Lower lobe of right lung (tissue), 2 donors: ENCODE data around the gene PPL. TPM values are rescaled to one million over a fixed set of nuclear protein-coding genes. Genes with fewer than 3 reads are reported as not detected.

Experiments
- ATAC-seq, 2 donors: fragments of 200-7000 bp; cut with Tn5 transposase; one replicate each; pipeline ENCODE4 v1.9.1; 2020 to 2022; ENCODE audit warnings: mild to moderate bottlenecking in 2 of 2, moderate library complexity in 2 of 2
- DNase-seq: peaks from one replicate; pipeline ENCODE4 v3.0.0-alpha.2; 2020
- H3K27ac ChIP-seq: fragments of 200-600 bp; one replicate; pipeline ENCODE4 v1.8.0; 2022
- H3K27me3 ChIP-seq: fragments of 200-600 bp; one replicate; pipeline ENCODE4 v1.8.0; 2022; ENCODE audit warnings: low read depth
- H3K36me3 ChIP-seq: fragments of 200-600 bp; one replicate; pipeline ENCODE4 v1.8.0; 2022; ENCODE audit warnings: mild to moderate bottlenecking
- H3K4me1 ChIP-seq: fragments of 200-600 bp; one replicate; pipeline ENCODE4 v1.8.0; 2022
- H3K4me3 ChIP-seq: fragments of 200-600 bp; one replicate; pipeline ENCODE4 v1.8.0; 2022; ENCODE audit warnings: mild to moderate bottlenecking
- H3K9me3 ChIP-seq: fragments of 200-600 bp; one replicate; pipeline ENCODE4 v1.8.0; 2022
- intact Hi-C: fragments of 100-400 bp; cut with DNase I; formaldehyde crosslinking; loops from one replicate; pipeline ENCODE4 v1.11.0; 2022
- total RNA-seq: library from RNA; stranded (reverse); fragmentation: NEBNext Ultra II Directional; extraction: Animal tissue kit (Norgen Biotek cat#: 25700); gene quantifications from one replicate; pipeline ENCODE4 v1.2.1, GENCODE V29; 2021
- TF ChIP-seq, protein P1 (sequence below): fragments of 200-600 bp; IDR thresholded peaks from one replicate; pipeline ENCODE4 v1.8.0; 2022; ENCODE audit warnings: antibody characterized with exemption, mild to moderate bottlenecking
- donor health status: DM: no; HTN: yes; CAD: no; lungs with severe emphysema.

Gene PPL
- total RNA-seq, 1 donor from 2014 or later, result 60.5 TPM

DNA sequence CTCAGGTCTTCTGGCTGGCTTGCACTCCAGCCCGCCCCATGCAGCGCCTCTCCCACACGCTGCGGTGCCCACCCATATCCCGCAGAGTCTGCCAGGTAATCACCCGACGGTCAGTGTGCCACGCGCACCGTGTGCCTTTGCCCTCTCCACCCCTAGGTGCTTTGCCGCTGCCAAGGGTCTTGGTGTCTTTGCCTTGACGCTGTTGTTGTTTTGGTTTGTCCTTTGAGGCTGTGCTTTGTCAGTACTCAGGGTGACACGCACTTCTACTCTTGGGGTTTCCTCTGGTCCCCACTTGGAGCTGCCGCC lies 59.6 kb downstream of the PPL start:
- no peak for ATAC-seq
- H3K36me3 ChIP-seq, result peaks cover 100% of the 10 kb centered on the region
- no peaks in the 10 kb centered on the region for H3K27me3 ChIP-seq
- H3K4me3 ChIP-seq, result no peak overlapping the region
- H3K27ac ChIP-seq, result no peak overlapping the region
- H3K4me1 ChIP-seq, result peaks cover 12% of the 10 kb centered on the region
- no peak for DNase-seq
- no peaks in the 10 kb centered on the region for H3K9me3 ChIP-seq
- intact Hi-C loops, result no loop called here
- TF ChIP-seq, protein P1, sequence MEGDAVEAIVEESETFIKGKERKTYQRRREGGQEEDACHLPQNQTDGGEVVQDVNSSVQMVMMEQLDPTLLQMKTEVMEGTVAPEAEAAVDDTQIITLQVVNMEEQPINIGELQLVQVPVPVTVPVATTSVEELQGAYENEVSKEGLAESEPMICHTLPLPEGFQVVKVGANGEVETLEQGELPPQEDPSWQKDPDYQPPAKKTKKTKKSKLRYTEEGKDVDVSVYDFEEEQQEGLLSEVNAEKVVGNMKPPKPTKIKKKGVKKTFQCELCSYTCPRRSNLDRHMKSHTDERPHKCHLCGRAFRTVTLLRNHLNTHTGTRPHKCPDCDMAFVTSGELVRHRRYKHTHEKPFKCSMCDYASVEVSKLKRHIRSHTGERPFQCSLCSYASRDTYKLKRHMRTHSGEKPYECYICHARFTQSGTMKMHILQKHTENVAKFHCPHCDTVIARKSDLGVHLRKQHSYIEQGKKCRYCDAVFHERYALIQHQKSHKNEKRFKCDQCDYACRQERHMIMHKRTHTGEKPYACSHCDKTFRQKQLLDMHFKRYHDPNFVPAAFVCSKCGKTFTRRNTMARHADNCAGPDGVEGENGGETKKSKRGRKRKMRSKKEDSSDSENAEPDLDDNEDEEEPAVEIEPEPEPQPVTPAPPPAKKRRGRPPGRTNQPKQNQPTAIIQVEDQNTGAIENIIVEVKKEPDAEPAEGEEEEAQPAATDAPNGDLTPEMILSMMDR, result no peak

DNA sequence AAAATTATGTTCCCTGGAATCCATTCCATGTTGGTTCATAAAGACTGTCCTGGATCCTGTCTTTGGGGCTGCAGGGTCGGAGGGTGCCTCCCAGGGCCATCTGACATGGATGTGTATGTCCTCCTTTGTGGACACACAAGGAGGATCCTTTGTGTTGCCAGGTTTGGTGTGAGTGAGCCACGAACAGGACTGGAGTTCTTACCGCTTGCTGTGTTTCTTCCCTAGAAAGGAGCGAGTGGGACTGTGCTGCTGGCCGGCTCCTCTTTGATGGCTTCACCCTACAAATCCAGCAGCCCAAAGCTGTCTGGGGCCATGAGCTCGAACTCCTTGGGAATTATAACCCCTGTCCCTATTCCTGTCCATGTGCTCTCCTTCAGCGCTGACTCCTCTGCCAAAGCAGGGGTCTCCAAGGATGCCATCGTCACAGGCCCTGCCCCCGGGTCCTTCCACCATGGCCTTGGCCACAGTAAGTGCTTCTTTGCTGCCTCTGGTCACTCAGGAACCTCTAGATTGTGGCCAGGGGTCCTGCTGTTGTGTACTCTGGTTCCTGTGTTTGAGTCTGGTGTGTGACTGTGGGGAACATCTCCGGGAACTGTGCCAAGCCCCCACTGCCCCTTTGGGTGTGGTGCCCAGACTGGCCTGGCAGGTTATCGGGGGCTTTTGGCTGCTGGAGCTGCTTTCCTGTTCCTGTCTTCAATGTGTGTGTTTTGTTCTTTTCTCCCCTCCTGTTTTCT lies 60.1 kb downstream of the PPL start:
- peaks cover 100% of the 10 kb centered on the region for H3K36me3 ChIP-seq
- intact Hi-C loops, result no loop called here
- no peak for DNase-seq

DNA sequence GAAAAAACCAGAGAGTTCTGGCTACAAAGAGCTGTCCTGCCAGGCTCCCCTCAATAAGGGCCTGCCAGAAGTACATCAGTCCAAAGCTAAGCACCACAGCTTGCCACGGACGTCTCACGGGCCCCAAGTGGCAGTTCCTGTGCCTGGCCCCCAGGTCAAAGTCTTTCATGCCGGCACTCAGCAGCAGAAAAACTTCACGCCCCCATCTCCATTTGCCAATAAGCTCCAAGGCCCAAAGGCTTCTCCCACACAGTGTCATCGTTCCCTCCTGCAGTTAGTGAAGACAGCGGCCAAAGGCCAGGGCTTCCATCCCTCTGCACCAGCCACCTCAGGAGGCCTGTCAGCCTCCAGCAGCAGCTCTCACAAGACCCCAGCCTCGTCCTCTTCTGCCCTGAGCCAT lies 62.3 kb downstream of the PPL start:
- intact Hi-C loops, result no loop called here
- Histone ChIP-seq H3K4me1 (no peaks in the 10 kb centered on the region), H3K36me3 (peaks cover 100% of the 10 kb centered on the region), H3K27ac (no peak overlapping the region), H3K27me3 (no peaks in the 10 kb centered on the region), H3K4me3 (no peak overlapping the region), H3K9me3 (no peaks in the 10 kb centered on the region)
- DNase-seq (no peak), ATAC-seq (no peak)
- TF ChIP-seq, protein P1, result no peak

More for the DNA sequence above, 60.1 kb downstream of the PPL start:
- H3K27me3 ChIP-seq, result no peaks in the 10 kb centered on the region
- no peak overlapping the region for H3K27ac ChIP-seq
- H3K4me1 ChIP-seq, result peaks cover 6% of the 10 kb centered on the region
- ATAC-seq, result no peak
- TF ChIP-seq, protein P1, result no peak
- H3K4me3 ChIP-seq, result no peak overlapping the region
- H3K9me3 ChIP-seq, result no peaks in the 10 kb centered on the region

DNA sequence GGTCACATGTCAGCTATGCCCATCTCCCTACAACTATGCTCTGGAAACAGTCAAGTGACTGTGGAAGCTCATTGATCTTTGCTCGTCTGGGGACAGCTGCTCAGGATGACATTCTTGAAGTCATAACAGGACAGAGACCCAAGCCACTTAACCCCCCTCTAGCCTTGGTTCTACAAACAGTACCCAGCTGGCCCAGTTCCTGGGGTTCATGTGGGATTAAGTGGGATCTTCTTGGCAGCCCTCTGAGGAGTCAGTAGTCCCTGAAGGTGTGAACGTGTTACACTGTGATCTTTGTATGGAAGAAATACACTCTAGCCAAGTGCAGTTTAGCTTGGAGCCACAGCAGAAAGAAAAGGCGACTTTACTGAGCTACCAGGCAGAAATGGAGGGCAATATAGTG lies 63.9 kb downstream of the PPL start:
- intact Hi-C loops, result no loop called here
- Histone ChIP-seq H3K9me3 (no peaks in the 10 kb centered on the region), H3K4me3 (no peak overlapping the region), H3K4me1 (no peaks in the 10 kb centered on the region), H3K36me3 (peaks cover 93% of the 10 kb centered on the region), H3K27ac (no peak overlapping the region), H3K27me3 (no peaks in the 10 kb centered on the region)
- ATAC-seq, result no peak
- DNase-seq, result no peak
- TF ChIP-seq, protein P1, result no peak

DNA sequence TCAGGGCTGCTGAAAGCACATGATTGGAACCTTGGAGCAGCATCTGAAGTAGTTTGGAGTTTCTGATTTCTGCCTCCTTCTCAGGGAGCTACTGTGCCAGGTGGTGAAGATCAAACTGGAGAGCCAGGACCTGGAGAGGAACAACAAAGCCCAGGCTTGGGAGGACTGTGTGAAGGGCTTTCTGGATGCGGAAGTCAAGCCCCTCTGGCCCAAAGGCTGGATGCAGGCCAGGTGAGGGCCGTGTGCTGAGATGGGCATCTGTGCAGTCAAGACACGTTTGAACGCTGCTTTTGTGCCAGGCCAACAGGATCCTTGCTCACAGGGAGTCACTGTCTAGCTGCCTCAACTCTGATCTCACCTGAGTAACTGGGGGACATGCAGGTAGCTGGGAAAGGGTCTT lies 65.9 kb downstream of the PPL start:
- DNase-seq (no peak), ATAC-seq (no peak)
- H3K27ac ChIP-seq, result no peak overlapping the region
- H3K4me1 ChIP-seq, result no peaks in the 10 kb centered on the region
- no peaks in the 10 kb centered on the region for H3K9me3 ChIP-seq
- no peak overlapping the region for H3K4me3 ChIP-seq
- intact Hi-C loops, result no loop called here
- H3K27me3 ChIP-seq, result no peaks in the 10 kb centered on the region
- H3K36me3 ChIP-seq, result peaks cover 73% of the 10 kb centered on the region
- TF ChIP-seq, protein P1, result no peak
